ENCODE results near the gene NOL7. TPM values are rescaled to one million over a fixed set of nuclear protein-coding genes. Genes with fewer than 3 reads are reported as not detected.

NOL7 gene
- polyA plus RNA-seq, 4 donors, result 78.3 to 95.1 (median 89.8) TPM

GRCh38 chr6:13648850-13649249, 33.7 kb downstream of the NOL7 start:
- DNase-seq (ENCODE audit: low read depth in 4 of 4, low spot score in 2 of 4), result no peak

DNA sequence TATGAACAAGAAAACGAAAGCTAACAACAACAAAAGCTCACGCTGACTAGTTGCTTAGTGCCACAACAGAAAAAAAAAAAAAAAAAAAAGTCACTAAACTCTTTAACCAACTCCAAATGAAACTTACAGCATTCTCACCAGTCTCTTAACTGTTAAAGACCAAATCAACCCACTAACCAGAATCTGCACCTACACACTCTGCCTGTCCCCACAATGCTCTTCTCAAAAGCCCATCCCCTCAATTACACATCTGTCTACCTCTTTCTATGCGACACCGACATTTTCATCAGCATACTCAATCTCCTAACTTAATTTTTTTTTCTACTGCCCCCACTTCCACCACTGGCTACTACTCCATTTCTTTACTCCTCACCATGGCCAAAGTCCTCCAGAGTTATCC, 34.3 kb downstream of the NOL7 start:
- DNase-seq (ENCODE audit: low read depth in 4 of 4, low spot score in 2 of 4), result no peak

DNA sequence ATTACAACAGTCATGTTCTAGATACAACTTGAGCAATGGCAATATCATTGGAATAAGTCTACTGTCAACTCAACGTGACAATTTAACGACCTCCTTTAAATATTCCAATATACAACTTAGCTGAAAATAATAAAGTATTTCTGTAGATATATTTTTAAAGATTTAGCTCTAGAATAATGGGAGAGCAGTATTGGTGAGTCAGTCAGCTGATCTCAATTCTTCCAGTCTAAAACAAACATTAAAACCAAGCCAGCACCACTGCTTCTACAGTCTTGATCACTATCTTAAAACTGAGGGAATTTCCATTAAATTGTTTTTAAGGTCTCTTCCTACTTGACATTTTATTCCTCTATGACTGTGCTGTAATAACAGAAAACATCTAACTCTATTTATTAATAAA, 38.2 kb downstream of the NOL7 start:
- DNase-seq (ENCODE audit: low read depth in 4 of 4, low spot score in 2 of 4), result no peak

DNA sequence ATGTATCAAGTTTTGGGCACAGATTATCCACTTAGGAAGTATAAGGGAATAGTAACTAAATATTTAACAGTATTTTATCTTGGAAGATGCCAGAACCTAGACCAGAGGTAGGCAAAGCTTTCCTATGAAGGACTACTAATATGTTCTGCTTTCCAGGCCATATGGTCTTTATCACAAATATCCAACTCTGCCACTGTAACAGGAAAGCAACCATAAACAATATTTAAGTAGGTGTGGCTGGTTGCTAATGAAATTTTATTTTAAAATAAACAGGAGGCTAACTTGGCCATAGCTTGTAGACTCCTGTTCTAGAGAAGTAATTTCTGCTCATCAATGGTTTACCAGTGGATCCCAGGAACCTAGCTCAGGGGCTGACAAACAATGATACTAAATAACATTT, 39.4 kb downstream of the NOL7 start:
- DNase-seq (ENCODE audit: low read depth in 4 of 4, low spot score in 2 of 4), result no peak

DNA sequence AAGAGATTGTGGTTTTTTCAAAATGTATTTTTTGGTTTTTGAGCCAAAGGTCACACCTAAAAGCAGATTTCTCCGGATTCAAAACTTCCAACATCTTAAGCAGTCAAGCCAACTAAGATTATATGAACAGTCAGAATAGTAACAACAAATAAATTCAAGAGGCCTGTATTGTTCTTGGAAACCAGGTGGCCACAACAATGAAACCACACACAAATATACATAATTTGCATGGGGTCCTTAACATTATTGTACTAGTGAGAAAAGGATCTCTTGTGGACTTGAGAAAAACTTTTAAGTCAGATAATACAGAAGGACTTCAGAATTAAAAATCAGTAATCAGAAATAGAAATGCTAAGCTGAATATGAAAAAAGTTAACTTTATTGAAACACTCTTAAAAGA, 40.6 kb downstream of the NOL7 start:
- no peak for DNase-seq (ENCODE audit: low read depth in 4 of 4, low spot score in 2 of 4)

GRCh38 chr6:13660273-13660672, 45.1 kb downstream of the NOL7 start:
- no peak for DNase-seq (ENCODE audit: low read depth in 4 of 4, low spot score in 2 of 4)

DNA sequence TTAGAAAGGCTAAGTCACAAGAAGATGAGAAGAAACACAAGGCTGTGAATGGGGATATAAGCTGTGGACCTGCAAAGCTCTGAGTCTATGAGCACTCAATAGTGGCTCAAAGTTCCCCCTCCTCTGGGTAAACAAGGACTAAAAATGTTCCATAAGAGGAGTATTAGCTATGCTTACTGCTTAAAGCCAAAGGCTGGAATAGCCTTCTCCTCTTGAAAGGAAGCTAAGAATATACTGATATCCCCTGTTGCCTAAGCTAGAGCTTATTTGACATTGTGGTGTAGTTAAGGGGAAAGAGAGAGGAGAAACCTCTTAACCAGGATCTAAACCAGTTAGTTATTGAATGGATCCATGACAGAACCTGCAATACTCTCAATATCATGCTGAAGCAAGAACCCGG, 45.8 kb downstream of the NOL7 start:
- DNase-seq (ENCODE audit: low read depth in 4 of 4, low spot score in 2 of 4), result no peak

GRCh38 chr6:13661647-13662046, 46.5 kb downstream of the NOL7 start:
- no peak for DNase-seq (ENCODE audit: low read depth in 4 of 4, low spot score in 2 of 4)

GRCh38 chr6:13662651-13663334, 47.7 kb downstream of the NOL7 start:
- DNase-seq (ENCODE audit: low read depth in 4 of 4, low spot score in 2 of 4), result no peak

DNA sequence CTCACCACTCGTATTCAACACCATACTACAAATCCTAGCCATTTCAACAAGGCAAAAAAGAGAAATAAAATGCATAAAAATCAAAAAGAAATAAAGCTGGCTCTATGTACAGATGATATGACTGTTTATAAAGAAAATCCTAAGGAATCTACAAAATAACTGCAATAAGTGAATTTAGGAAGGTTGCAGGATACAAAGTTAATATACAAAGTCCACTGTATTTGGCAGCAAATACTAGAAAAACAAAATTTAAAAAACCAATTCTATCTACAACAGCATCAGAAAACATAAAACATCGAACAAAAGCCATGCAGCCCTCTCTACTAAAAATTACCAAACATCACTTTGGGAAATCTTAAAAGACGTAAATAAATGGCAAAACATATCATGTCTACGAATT, 48.9 kb downstream of the NOL7 start:
- DNase-seq (ENCODE audit: low read depth in 4 of 4, low spot score in 2 of 4), result no peak

GRCh38 chr6:13664703-13665352, 49.7 kb downstream of the NOL7 start:
- no peak for DNase-seq (ENCODE audit: low read depth in 4 of 4, low spot score in 2 of 4)

GRCh38 chr6:13666194-13667105, 51.3 kb downstream of the NOL7 start:
- no peak for DNase-seq (ENCODE audit: low read depth in 4 of 4, low spot score in 2 of 4)

- DNase-seq (ENCODE audit: low read depth in 4 of 4, low spot score in 2 of 4), result no peak
These were observed 52.5 kb downstream of the NOL7 start for GRCh38 chr6:13667655-13668054.

DNA sequence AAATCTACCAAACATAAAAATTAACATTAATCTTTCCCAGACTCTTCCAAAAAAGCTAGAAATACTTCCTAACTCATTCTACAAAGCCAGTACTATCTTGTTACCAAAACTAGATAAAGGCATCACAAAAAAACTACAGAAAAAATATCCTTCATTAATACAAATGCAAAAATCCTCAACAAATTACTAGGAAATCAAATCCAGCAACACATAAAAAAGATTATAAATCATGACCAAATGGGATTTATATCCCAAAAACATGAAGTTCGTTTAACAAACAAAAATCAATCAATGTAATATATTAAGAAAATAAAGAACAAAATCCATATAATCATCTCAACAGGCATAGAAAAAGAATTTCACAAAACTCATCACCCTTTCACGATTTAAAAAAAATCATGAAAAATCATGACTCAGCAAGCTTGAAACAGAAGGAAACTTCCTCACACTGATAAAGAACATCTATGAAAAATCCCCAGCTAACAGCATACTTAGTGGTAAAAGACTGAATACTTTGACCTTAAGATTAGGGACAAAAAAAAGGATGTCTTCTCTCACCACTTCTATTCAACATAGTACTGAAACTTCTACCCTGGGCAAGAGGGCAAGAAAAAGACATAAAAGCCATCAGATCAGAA, 53.3 kb downstream of the NOL7 start:
- no peak for DNase-seq (ENCODE audit: low read depth in 4 of 4, low spot score in 2 of 4)

DNA sequence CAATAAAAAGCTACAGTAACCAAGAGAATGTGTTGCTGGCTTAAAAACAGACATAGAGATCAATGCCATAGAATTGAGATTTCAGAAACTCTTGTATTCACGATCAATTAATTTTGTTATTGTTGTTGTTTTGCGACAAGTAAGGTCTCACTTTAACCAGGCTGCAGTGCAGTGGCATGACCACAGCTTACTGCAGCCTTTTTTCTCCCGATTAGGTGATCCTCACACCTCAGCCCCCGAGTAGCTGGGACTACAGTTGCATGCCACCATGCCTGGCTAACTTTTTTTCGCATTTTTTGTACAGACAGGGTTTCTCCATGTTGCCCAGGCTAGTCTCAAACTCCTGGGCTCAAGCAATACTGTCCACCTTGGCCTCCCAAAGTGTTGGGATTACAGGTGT, 54.3 kb downstream of the NOL7 start:
- DNase-seq (ENCODE audit: low read depth in 4 of 4, low spot score in 2 of 4), result no peak

Other genes starting within 250 kb of the NOL7 start
- 1 to 10 TPM; 1.1 to 2.0 (median 1.9) TPM for gene GFOD1, start 127.7 kb upstream of the NOL7 start, polyA plus RNA-seq (ENCODE audit: insufficient read length in 4 of 4)
- 10 to 100 TPM; 17.2 to 24.7 (median 21.7) TPM for gene SIRT5, start 40.7 kb upstream of the NOL7 start, polyA plus RNA-seq (ENCODE audit: insufficient read length in 4 of 4)
- gene RANBP9, start 96.5 kb downstream of the NOL7 start, polyA plus RNA-seq (ENCODE audit: insufficient read length in 4 of 4), result 10 to 100 TPM; 42.5 to 48.3 (median 47.6) TPM
- 10 to 100 TPM; 49.2 to 62.2 (median 54.1) TPM for gene MCUR1, start 199.2 kb downstream of the NOL7 start, polyA plus RNA-seq (ENCODE audit: insufficient read length in 4 of 4)

Data from left renal cortex interstitium (tissue), 4 donors.